MM.1S (cell line): ENCODE results near the gene MACROH2A2.

ENCODE experiments used
- DNase-seq: peaks from one replicate; pipeline ENCODE4 v3.0.0-alpha.2; 2015
- H2AFZ ChIP-seq: fragments of 300-600 bp; sonication (generic); 2 replicates; pipeline ENCODE4 v1.6.0; 2016; ENCODE audit warnings: antibody characterized with exemption, low read length
- H3F3A ChIP-seq: fragments of 300-600 bp; sonication (generic); 2 replicates; pipeline ENCODE4 v1.6.1; 2016; ENCODE audit warnings: mild to moderate bottlenecking, antibody characterized with exemption, low read length, moderate library complexity, mixed read lengths; ENCODE audit not compliant: insufficient read depth
- H3K27ac ChIP-seq: fragments of 300-600 bp; sonication (generic); 2 replicates; pipeline ENCODE4 v1.5.1; 2016; ENCODE audit warnings: mild to moderate bottlenecking, low read length
- H3K27me3 ChIP-seq: fragments of 300-600 bp; sonication (generic); replicated peaks from 2 replicates; pipeline ENCODE4 v1.6.0; 2016; ENCODE audit warnings: low read length; ENCODE audit not compliant: insufficient read depth
- H3K36me3 ChIP-seq: fragments of 300-600 bp; sonication (generic); replicated peaks from 2 replicates; pipeline ENCODE4 v1.6.1; 2016; ENCODE audit warnings: mild to moderate bottlenecking, low read length, mixed read lengths; ENCODE audit not compliant: insufficient read depth
- H3K4me1 ChIP-seq: fragments of 300-600 bp; sonication (generic); 2 replicates; pipeline ENCODE4 v1.6.1; 2016; ENCODE audit warnings: low read length, mixed read lengths
- H3K4me2 ChIP-seq: fragments of 300-600 bp; sonication (generic); 2 replicates; pipeline ENCODE4 v1.6.0; 2016; ENCODE audit warnings: low read depth, low read length
- H3K4me3 ChIP-seq: fragments of 300-600 bp; sonication (generic); 2 replicates; pipeline ENCODE4 v1.5.1; 2016; ENCODE audit warnings: low read length, mixed read lengths
- H3K79me2 ChIP-seq: fragments of 300-600 bp; sonication (generic); 2 replicates; pipeline ENCODE4 v1.6.1; 2016; ENCODE audit warnings: mixed run types, low read length, mixed read lengths
- H3K9ac ChIP-seq: fragments of 300-600 bp; sonication (generic); 2 replicates; pipeline ENCODE4 v1.6.1; 2016; ENCODE audit warnings: low read length, mixed read lengths
- H3K9me2 ChIP-seq: fragments of 300-600 bp; sonication (generic); replicated peaks from 2 replicates; pipeline ENCODE4 v1.6.1; 2016; ENCODE audit warnings: mild to moderate bottlenecking, low read length, mixed read lengths; ENCODE audit not compliant: insufficient read depth
- H3K9me3 ChIP-seq: fragments of 300-600 bp; sonication (generic); replicated peaks from 2 replicates; pipeline ENCODE4 v1.6.1; 2016; ENCODE audit warnings: mild to moderate bottlenecking, low read length, mixed read lengths; ENCODE audit not compliant: insufficient read depth
- H4K20me1 ChIP-seq: fragments of 300-600 bp; sonication (generic); 2 replicates; pipeline ENCODE4 v1.6.1; 2016; ENCODE audit warnings: mild to moderate bottlenecking, low read length, moderate library complexity, mixed read lengths; ENCODE audit not compliant: insufficient read depth
- EZH2 ChIP-seq: fragments of 300-600 bp; sonication (generic); optimal IDR thresholded peaks from 2 replicates; pipeline ENCODE3; 2017; ENCODE audit warnings: low read depth, mild to moderate bottlenecking, antibody characterized with exemption, low read length, mixed read lengths
- EZH2phosphoT487 ChIP-seq: fragments of 300-600 bp; sonication (generic); IDR thresholded peaks from 2 replicates; pipeline ENCODE4 v1.6.1; 2018; ENCODE audit warnings: antibody characterized with exemption, low read length
- TF ChIP-seq, protein P1 (sequence below): fragments of 300-600 bp; sonication (generic); IDR thresholded peaks from 2 replicates; pipeline ENCODE4 v1.5.1; 2016; ENCODE audit warnings: antibody characterized with exemption, low read length, mixed read lengths

Gene MACROH2A2

GRCh38 chr10:70111496-70111895 lies 58.9 kb downstream of the MACROH2A2 start:
- no peaks in the 10 kb centered on the region for H3F3A ChIP-seq
- H3K79me2 ChIP-seq, result no peaks in the 10 kb centered on the region
- no peaks in the 10 kb centered on the region for H3K9me3 ChIP-seq
- no peaks in the 10 kb centered on the region for H3K27me3 ChIP-seq
- no peaks in the 10 kb centered on the region for H3K9me2 ChIP-seq
- TF ChIP-seq, protein P1, sequence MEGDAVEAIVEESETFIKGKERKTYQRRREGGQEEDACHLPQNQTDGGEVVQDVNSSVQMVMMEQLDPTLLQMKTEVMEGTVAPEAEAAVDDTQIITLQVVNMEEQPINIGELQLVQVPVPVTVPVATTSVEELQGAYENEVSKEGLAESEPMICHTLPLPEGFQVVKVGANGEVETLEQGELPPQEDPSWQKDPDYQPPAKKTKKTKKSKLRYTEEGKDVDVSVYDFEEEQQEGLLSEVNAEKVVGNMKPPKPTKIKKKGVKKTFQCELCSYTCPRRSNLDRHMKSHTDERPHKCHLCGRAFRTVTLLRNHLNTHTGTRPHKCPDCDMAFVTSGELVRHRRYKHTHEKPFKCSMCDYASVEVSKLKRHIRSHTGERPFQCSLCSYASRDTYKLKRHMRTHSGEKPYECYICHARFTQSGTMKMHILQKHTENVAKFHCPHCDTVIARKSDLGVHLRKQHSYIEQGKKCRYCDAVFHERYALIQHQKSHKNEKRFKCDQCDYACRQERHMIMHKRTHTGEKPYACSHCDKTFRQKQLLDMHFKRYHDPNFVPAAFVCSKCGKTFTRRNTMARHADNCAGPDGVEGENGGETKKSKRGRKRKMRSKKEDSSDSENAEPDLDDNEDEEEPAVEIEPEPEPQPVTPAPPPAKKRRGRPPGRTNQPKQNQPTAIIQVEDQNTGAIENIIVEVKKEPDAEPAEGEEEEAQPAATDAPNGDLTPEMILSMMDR, result no peak
- TF ChIP-seq EZH2 (no peak), EZH2phosphoT487 (no peak)
- H4K20me1 ChIP-seq, result no peaks in the 10 kb centered on the region
- H3K4me3 ChIP-seq, result no peak overlapping the region
- DNase-seq, result no peak
- no peak overlapping the region for H3K4me2 ChIP-seq
- H3K9ac ChIP-seq, result no peak overlapping the region
- no peaks in the 10 kb centered on the region for H3K4me1 ChIP-seq
- no peak overlapping the region for H3K27ac ChIP-seq
- H2AFZ ChIP-seq, result no peak overlapping the region
- no peaks in the 10 kb centered on the region for H3K36me3 ChIP-seq

DNA sequence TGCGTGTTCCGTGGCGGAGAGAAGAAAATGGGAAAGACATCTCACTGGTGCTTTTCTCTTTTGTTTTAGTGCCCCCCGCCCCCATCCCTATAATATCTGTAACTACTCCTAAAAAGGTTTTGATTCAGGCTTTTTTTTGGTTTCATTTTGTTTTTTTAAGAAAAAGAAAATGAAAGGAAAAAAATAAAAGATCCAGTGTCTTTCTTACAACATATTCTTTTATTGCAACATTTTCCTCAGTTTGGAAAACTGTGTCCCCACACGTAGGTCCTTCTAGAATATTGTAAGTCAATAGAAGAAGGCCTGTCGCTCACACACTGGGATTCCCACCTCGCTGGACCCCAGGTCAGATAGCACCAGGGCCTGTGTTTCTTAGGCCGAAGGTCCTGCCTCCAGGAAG lies 59.4 kb downstream of the MACROH2A2 start:
- no peak overlapping the region for H3K9ac ChIP-seq
- H3K9me2 ChIP-seq, result no peaks in the 10 kb centered on the region
- no peaks in the 10 kb centered on the region for H3K4me1 ChIP-seq
- no peak overlapping the region for H3K4me3 ChIP-seq
- no peaks in the 10 kb centered on the region for H3F3A ChIP-seq
- no peak for TF ChIP-seq EZH2phosphoT487
- TF ChIP-seq, protein P1, result no peak
- no peak for TF ChIP-seq EZH2
- no peaks in the 10 kb centered on the region for H3K9me3 ChIP-seq
- no peak for DNase-seq
- H2AFZ ChIP-seq, result no peak overlapping the region
- no peaks in the 10 kb centered on the region for H4K20me1 ChIP-seq
- H3K4me2 ChIP-seq, result no peak overlapping the region
- no peaks in the 10 kb centered on the region for H3K79me2 ChIP-seq
- no peak overlapping the region for H3K27ac ChIP-seq
- H3K27me3 ChIP-seq, result no peaks in the 10 kb centered on the region
- H3K36me3 ChIP-seq, result no peaks in the 10 kb centered on the region

DNA sequence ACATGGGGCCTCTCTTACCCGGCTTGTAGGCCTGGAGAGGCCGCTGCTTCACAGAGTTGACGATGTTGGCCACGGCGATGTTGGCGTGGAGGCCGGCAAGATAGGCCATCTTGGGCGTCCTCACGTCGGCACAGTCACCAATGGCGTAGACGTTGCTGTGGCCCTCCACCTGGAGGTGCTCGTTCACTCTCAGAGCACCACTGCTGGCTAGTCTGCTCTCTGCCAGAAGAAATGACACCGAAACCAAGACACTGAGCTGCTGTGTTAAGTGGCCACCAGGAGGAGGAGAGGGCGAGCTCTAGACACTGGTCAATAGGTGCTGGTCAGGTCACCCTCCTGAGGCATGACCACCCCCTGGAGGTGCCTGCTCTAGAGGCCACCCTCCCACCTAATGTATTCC lies 62.3 kb downstream of the MACROH2A2 start:
- H3K27me3 ChIP-seq, result no peaks in the 10 kb centered on the region
- no peak overlapping the region for H3K27ac ChIP-seq
- no peaks in the 10 kb centered on the region for H3K4me1 ChIP-seq
- no peak overlapping the region for H3K4me3 ChIP-seq
- DNase-seq, result no peak
- H3K9ac ChIP-seq, result no peak overlapping the region
- H2AFZ ChIP-seq, result no peak overlapping the region
- no peaks in the 10 kb centered on the region for H3K79me2 ChIP-seq
- H3K4me2 ChIP-seq, result no peak overlapping the region
- no peaks in the 10 kb centered on the region for H4K20me1 ChIP-seq
- H3K9me2 ChIP-seq, result no peaks in the 10 kb centered on the region
- TF ChIP-seq EZH2 (no peak), EZH2phosphoT487 (no peak)
- TF ChIP-seq, protein P1, result no peak
- no peaks in the 10 kb centered on the region for H3K9me3 ChIP-seq
- H3K36me3 ChIP-seq, result no peaks in the 10 kb centered on the region
- no peaks in the 10 kb centered on the region for H3F3A ChIP-seq
